HEK293T (cell line): ENCODE data around the gene RNF130.

ENCODE experiments used
- ARNT ChIP-seq: fragments of 450-650 bp; IDR thresholded peaks from 2 replicates; pipeline ENCODE4 v1.6.1; 2017; ENCODE audit warnings: mild to moderate bottlenecking
- BHLHE40 ChIP-seq: fragments of 450-650 bp; IDR thresholded peaks from 2 replicates; pipeline ENCODE4 v1.6.1; 2016; ENCODE audit warnings: mild to moderate bottlenecking, moderate library complexity, borderline replicate concordance
- ELF4 ChIP-seq: fragments of 450-650 bp; IDR thresholded peaks from 2 replicates; pipeline ENCODE4 v1.6.1; 2017; ENCODE audit warnings: antibody characterized with exemption
- FOXK2 ChIP-seq: fragments of 450-650 bp; IDR thresholded peaks from 2 replicates; pipeline ENCODE4 v1.6.1; 2016; ENCODE audit warnings: mild to moderate bottlenecking
- FOXM1 ChIP-seq: fragments of 450-650 bp; IDR thresholded peaks from 2 replicates; pipeline ENCODE4 v1.6.1; 2017; ENCODE audit warnings: mild to moderate bottlenecking, borderline replicate concordance
- HDGF ChIP-seq: fragments of 450-650 bp; IDR thresholded peaks from 2 replicates; pipeline ENCODE4 v1.6.1; 2017; ENCODE audit warnings: antibody characterized with exemption, borderline replicate concordance
- L3MBTL2 ChIP-seq: fragments of 450-650 bp; conservative IDR thresholded peaks from 2 replicates; pipeline ENCODE4 v1.6.1; 2016; ENCODE audit warnings: mild to moderate bottlenecking
- PKNOX1 ChIP-seq: fragments of 450-650 bp; IDR thresholded peaks from 2 replicates; pipeline ENCODE4 v1.6.1; 2016
- SP1 ChIP-seq: fragments of 450-650 bp; IDR thresholded peaks from 2 replicates; pipeline ENCODE4 v1.6.1; 2017
- TARDBP ChIP-seq: fragments of 450-650 bp; IDR thresholded peaks from 2 replicates; pipeline ENCODE4 v1.6.1; 2016
- ZNF384 ChIP-seq: fragments of 450-650 bp; IDR thresholded peaks from 2 replicates; pipeline ENCODE4 v1.6.1; 2016

- TF ChIP-seq SP1 (no peak), HDGF (no peak), ELF4 (no peak), L3MBTL2 (no peak), TARDBP (no peak), BHLHE40 (no peak), ARNT (no peak), ZNF384 (no peak), FOXM1 (no peak), PKNOX1 (no peak), FOXK2 (no peak)
These were observed 32.1 kb upstream of the RNF130 start for GRCh38 chr5:180103487-180104167.
